ENCODE data around the gene DCTN1. TPM values are rescaled to one million over a fixed set of nuclear protein-coding genes. Genes with fewer than 3 reads are reported as not detected.

DCTN1 gene
- total RNA-seq, 2 donors from 2014 or later: 159 to 213 TPM

- H3K27me3 ChIP-seq (ENCODE audit: control insufficient read depth, insufficient read depth, low read length, poor library complexity, severe bottlenecking): no peaks in the 10 kb centered on the region
- H3K36me3 ChIP-seq (ENCODE audit: control insufficient read depth, insufficient read depth, low read length): no peaks in the 10 kb centered on the region
- Mint-ChIP-seq H3K27me3 (ENCODE audit: insufficient read depth) (no peaks in the 10 kb centered on the region), H3K4me1 (no peaks in the 10 kb centered on the region), H3K4me3 (no peak overlapping the region), H3K27ac (no peak overlapping the region), H3K9me3 (no peaks in the 10 kb centered on the region), H3K36me3 (ENCODE audit: low read depth) (no peaks in the 10 kb centered on the region)
- TF ChIP-seq, protein P1, sequence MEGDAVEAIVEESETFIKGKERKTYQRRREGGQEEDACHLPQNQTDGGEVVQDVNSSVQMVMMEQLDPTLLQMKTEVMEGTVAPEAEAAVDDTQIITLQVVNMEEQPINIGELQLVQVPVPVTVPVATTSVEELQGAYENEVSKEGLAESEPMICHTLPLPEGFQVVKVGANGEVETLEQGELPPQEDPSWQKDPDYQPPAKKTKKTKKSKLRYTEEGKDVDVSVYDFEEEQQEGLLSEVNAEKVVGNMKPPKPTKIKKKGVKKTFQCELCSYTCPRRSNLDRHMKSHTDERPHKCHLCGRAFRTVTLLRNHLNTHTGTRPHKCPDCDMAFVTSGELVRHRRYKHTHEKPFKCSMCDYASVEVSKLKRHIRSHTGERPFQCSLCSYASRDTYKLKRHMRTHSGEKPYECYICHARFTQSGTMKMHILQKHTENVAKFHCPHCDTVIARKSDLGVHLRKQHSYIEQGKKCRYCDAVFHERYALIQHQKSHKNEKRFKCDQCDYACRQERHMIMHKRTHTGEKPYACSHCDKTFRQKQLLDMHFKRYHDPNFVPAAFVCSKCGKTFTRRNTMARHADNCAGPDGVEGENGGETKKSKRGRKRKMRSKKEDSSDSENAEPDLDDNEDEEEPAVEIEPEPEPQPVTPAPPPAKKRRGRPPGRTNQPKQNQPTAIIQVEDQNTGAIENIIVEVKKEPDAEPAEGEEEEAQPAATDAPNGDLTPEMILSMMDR (conservative IDR thresholded peaks at IDR 0.05): no peak
- no peaks in the 10 kb centered on the region for H3K9me3 ChIP-seq (ENCODE audit: control insufficient read depth, low read length)
- 89 to 100% methylated on average over 2 to 5 of the region's 5 CpGs for WGBS, 2 experiments (ENCODE audit: insufficient coverage in 1 of 2, insufficient read length in 1 of 2)
- H3K4me1 ChIP-seq (ENCODE audit: control insufficient read depth, insufficient read depth, low read length): no peaks in the 10 kb centered on the region
- no peak overlapping the region for H3K27ac ChIP-seq (ENCODE audit: low read depth, low read length)
- DNase-seq: no peak
- H3K9ac ChIP-seq (ENCODE audit: extremely low read depth, low read length, poor library complexity, severe bottlenecking): no peak overlapping the region
- no peak overlapping the region for H3K4me3 ChIP-seq (ENCODE audit: low read length)
These were observed 66.0 kb downstream of the DCTN1 start for GRCh38 chr2:74314107-74314506.

- Histone ChIP-seq H3K27ac (ENCODE audit: low read depth, low read length) (no peak overlapping the region), H3K36me3 (ENCODE audit: control insufficient read depth, insufficient read depth, low read length) (no peaks in the 10 kb centered on the region), H3K9me3 (ENCODE audit: control insufficient read depth, low read length) (no peaks in the 10 kb centered on the region), H3K4me3 (ENCODE audit: low read length) (no peak overlapping the region), H3K4me1 (ENCODE audit: control insufficient read depth, insufficient read depth, low read length) (no peaks in the 10 kb centered on the region), H3K27me3 (ENCODE audit: control insufficient read depth, insufficient read depth, low read length, poor library complexity, severe bottlenecking) (no peaks in the 10 kb centered on the region), H3K9ac (ENCODE audit: extremely low read depth, low read length, poor library complexity, severe bottlenecking) (no peak overlapping the region)
- H3K4me1 Mint-ChIP-seq: no peaks in the 10 kb centered on the region
- 96% methylated on average over 2 of the region's 2 CpGs; no CpG with 5 or more reads in 1 of the 2 experiments for WGBS, 2 experiments (ENCODE audit: insufficient coverage in 1 of 2, insufficient read length in 1 of 2)
- H3K27me3 Mint-ChIP-seq (ENCODE audit: insufficient read depth): no peaks in the 10 kb centered on the region
- no peaks in the 10 kb centered on the region for H3K9me3 Mint-ChIP-seq
- H3K27ac Mint-ChIP-seq: no peak overlapping the region
- H3K4me3 Mint-ChIP-seq: no peak overlapping the region
- no peaks in the 10 kb centered on the region for H3K36me3 Mint-ChIP-seq (ENCODE audit: low read depth)
- no peak for DNase-seq
- TF ChIP-seq, protein P1 (conservative IDR thresholded peaks at IDR 0.05): no peak
These were observed 66.6 kb downstream of the DCTN1 start for GRCh38 chr2:74313497-74313896.

DNA sequence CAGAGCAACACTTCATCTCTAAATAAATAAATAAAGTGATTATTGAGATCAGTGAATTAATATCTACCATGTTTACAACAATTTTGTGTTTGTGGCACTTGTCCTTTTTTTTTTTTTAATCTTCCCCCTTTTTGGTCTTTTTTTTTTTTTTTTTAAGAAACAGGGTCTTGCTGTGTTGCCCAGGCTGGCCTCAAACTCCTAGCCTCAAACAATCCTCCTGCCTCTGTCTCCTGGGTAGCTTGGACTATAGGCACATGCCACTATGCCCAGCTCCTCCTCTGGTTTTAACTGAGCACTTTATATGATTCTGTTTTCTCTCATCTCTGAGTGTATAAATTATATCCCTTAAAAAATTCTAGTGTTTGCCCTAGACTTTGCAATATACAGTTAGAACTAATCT is 67.2 kb downstream of the DCTN1 start:
- no peak overlapping the region for H3K4me3 ChIP-seq (ENCODE audit: low read length)
- TF ChIP-seq, protein P1 (conservative IDR thresholded peaks at IDR 0.05): no peak
- H3K27me3 ChIP-seq (ENCODE audit: control insufficient read depth, insufficient read depth, low read length, poor library complexity, severe bottlenecking): no peaks in the 10 kb centered on the region
- Mint-ChIP-seq H3K4me3 (no peak overlapping the region), H3K4me1 (no peaks in the 10 kb centered on the region), H3K27me3 (ENCODE audit: insufficient read depth) (no peaks in the 10 kb centered on the region), H3K9me3 (no peaks in the 10 kb centered on the region), H3K27ac (no peak overlapping the region), H3K36me3 (ENCODE audit: low read depth) (no peaks in the 10 kb centered on the region)
- no peaks in the 10 kb centered on the region for H3K36me3 ChIP-seq (ENCODE audit: control insufficient read depth, insufficient read depth, low read length)
- H3K4me1 ChIP-seq (ENCODE audit: control insufficient read depth, insufficient read depth, low read length): no peaks in the 10 kb centered on the region
- no peaks in the 10 kb centered on the region for H3K9me3 ChIP-seq (ENCODE audit: control insufficient read depth, low read length)
- no peak overlapping the region for H3K27ac ChIP-seq (ENCODE audit: low read depth, low read length)
- DNase-seq: no peak
- H3K9ac ChIP-seq (ENCODE audit: extremely low read depth, low read length, poor library complexity, severe bottlenecking): no peak overlapping the region

Other genes starting within 250 kb of the DCTN1 start
- gene BOLA3, start 232.4 kb downstream of the DCTN1 start, total RNA-seq: 10 to 100 TPM; 42.5 to 43.2 TPM
- 100 to 1,000 TPM in 1 of 2 donors, 10 to 100 TPM in 1; 92.3 to 125 TPM for gene MOB1A, start 201.4 kb downstream of the DCTN1 start, total RNA-seq
- 10 to 100 TPM; 77.4 to 84.5 TPM for gene MTHFD2, start 181.7 kb downstream of the DCTN1 start, total RNA-seq
- gene SLC4A5, start 36.9 kb downstream of the DCTN1 start, total RNA-seq: 1 to 10 TPM; 2.5 to 3.7 TPM
- 1 to 10 TPM; 3.8 to 4.8 TPM for gene C2orf81, start 41.3 kb upstream of the DCTN1 start, total RNA-seq
- gene WDR54, start 41.4 kb upstream of the DCTN1 start, total RNA-seq: 10 to 100 TPM; 43.1 to 69.4 TPM
- 100 to 1,000 TPM in 1 of 2 donors, 10 to 100 TPM in 1; 83.6 to 117 TPM for gene RTKN, start 61.6 kb upstream of the DCTN1 start, total RNA-seq
- 10 to 100 TPM; 23.9 to 38.8 TPM for gene INO80B, start 74.8 kb upstream of the DCTN1 start, total RNA-seq
- gene WBP1, start 78.1 kb upstream of the DCTN1 start, total RNA-seq: 100 to 1,000 TPM; 110 to 116 TPM
- gene MOGS, start 85.1 kb upstream of the DCTN1 start, total RNA-seq: 10 to 100 TPM; 64.8 to 72.9 TPM
- gene MRPL53, start 92.4 kb upstream of the DCTN1 start, total RNA-seq: 10 to 100 TPM; 50.9 to 62.7 TPM
- gene CCDC142, start 102.7 kb upstream of the DCTN1 start, total RNA-seq: 10 to 100 TPM; 19.0 to 24.7 TPM
- 10 to 100 TPM; 31.5 to 32.4 TPM for gene TTC31, start 102.8 kb upstream of the DCTN1 start, total RNA-seq
- gene LBX2, start 119.3 kb upstream of the DCTN1 start, total RNA-seq: 1 to 10 TPM; 1.3 to 1.6 TPM
- gene PCGF1, start 127.4 kb upstream of the DCTN1 start, total RNA-seq: 10 to 100 TPM; 15.5 to 21.4 TPM
- gene TLX2, start 134.1 kb upstream of the DCTN1 start, total RNA-seq: under 1 TPM; 0.22 to 0.27 TPM
- 1 to 10 TPM in 1 of 2 donors, under 1 TPM in 1; 0.93 to 1.1 TPM for gene DQX1, start 145.9 kb upstream of the DCTN1 start, total RNA-seq
- 10 to 100 TPM; 76.3 to 88.9 TPM for gene AUP1, start 149.4 kb upstream of the DCTN1 start, total RNA-seq
- gene HTRA2, start 149.6 kb upstream of the DCTN1 start, total RNA-seq: 10 to 100 TPM; 32.8 to 38.9 TPM
- 1 to 10 TPM; 5.4 to 7.6 TPM for gene LOXL3, start 173.6 kb upstream of the DCTN1 start, total RNA-seq
- gene DOK1, start 174.4 kb upstream of the DCTN1 start, total RNA-seq: 10 to 100 TPM; 12.9 to 15.1 TPM